Astrocyte of the spinal cord (primary cell): ENCODE data around the gene SPARCL1.

Source experiments
- DNase-seq: peaks from one replicate; pipeline ENCODE4 v3.0.0; 2011; ENCODE audit warnings: low read depth, low spot score
- H3K4me3 ChIP-seq: 2 replicates; pipeline ENCODE4 v1.5.1; 2011; ENCODE audit warnings: low read depth, mild to moderate bottlenecking, low read length, moderate library complexity
- in situ Hi-C: cut with HindIII; loops from 2 replicates; pipeline ENCODE4 v1.10.0; 2017; ENCODE audit warnings: low sequenced_read_pairs
- TF ChIP-seq, protein P1 (sequence below): IDR thresholded peaks from 2 replicates; pipeline ENCODE4 v1.5.1; 2012; ENCODE audit warnings: low read depth, mild to moderate bottlenecking, low read length, inconsistent platforms

Gene SPARCL1

DNA sequence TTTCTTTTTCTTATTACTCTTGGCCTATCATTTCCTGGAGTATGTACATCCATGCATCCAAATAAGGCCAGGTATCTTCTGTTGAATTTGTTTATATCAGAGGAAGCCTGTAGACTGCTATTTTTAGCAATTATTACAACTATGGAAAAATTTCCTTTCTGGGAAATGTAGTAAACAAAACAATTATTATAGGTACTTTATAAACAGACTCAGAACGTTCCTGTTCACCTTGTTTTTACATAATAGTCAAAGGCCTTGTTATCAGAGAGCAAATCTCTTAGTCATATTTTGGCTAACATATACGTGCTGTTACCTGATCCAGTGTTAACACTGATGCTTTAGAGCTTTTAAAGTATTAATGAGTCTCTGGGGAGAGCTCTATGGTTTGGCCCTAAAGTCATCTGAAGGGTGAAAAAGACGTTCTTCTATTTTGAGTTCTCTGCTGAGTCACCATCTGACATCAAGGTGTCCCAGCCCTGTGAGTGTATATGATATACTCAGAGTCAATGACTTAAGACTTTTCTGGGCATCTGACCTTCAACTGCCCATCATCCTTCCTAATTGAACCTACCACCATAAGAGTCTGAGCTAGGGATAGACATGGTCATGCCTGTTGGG is 7.3 kb downstream of the SPARCL1 start:
- no peak overlapping the region for H3K4me3 ChIP-seq
- TF ChIP-seq, protein P1, sequence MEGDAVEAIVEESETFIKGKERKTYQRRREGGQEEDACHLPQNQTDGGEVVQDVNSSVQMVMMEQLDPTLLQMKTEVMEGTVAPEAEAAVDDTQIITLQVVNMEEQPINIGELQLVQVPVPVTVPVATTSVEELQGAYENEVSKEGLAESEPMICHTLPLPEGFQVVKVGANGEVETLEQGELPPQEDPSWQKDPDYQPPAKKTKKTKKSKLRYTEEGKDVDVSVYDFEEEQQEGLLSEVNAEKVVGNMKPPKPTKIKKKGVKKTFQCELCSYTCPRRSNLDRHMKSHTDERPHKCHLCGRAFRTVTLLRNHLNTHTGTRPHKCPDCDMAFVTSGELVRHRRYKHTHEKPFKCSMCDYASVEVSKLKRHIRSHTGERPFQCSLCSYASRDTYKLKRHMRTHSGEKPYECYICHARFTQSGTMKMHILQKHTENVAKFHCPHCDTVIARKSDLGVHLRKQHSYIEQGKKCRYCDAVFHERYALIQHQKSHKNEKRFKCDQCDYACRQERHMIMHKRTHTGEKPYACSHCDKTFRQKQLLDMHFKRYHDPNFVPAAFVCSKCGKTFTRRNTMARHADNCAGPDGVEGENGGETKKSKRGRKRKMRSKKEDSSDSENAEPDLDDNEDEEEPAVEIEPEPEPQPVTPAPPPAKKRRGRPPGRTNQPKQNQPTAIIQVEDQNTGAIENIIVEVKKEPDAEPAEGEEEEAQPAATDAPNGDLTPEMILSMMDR = no peak
- in situ Hi-C loops = no loop called here
- DNase-seq = peak; percentile 57

DNA sequence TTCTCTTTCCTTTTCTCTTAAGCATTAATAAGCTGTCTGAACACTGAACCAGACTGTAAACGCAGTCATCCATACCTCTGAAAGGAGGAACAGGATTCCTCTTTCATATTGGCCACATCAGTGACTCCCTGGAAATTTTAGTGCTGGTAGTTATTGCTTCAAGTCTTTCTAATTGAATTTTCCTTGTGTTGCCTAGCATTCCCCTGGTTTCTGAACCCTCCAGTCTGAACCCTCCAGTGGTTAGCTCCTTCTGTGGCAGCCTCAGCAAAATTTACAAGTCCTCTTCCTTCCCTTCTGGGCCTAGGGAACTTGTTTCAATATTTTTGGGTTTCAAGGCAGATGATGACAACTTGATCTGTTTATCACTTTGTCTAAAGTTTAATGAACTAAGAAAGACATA is 7.9 kb downstream of the SPARCL1 start:
- no peak overlapping the region for H3K4me3 ChIP-seq
- in situ Hi-C loops = no loop called here
- no peak for DNase-seq
- TF ChIP-seq, protein P1 = no peak

DNA sequence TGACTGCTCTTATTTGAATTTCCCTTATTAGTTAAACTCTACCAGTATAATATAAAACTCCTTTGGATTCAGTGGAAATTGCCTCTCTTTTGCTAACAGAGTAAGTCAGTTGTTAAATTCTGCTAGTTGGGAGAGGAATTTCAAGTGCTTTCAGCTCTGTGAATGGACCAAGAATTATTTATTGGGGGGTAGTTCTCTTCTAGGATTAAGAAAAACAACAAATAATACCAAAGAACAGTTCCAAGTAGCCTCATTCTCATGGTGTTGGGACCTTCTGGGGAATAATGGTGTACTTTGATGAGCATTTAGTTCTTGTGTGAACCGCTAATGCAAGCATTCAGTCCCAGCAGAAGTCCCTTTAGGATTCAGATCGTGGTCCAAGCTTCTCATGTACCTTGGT is 11.6 kb downstream of the SPARCL1 start:
- no peak for DNase-seq
- in situ Hi-C loops = no loop called here
- no peak overlapping the region for H3K4me3 ChIP-seq
- TF ChIP-seq, protein P1 = no peak

DNA sequence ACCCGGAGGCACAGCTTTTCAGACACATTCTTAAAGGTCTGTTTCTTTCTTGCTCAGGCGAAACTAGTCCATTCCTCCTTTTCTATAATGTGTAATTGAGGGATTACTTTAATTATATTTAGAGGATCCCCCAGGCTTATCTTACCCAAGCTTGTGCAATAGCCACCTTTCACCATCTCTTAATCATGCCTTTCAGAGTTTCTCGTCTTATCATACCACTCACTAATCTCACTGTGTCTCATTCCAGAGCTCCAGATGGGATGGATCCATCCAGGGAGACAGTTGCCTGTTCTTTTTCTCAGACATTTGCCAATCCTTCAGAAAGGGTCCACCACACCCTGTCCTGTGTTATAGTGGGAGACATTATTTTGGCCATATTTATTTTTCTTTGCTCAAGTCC is 12.5 kb downstream of the SPARCL1 start:
- in situ Hi-C loops = no loop called here
- TF ChIP-seq, protein P1 = no peak
- DNase-seq = no peak
- no peak overlapping the region for H3K4me3 ChIP-seq

DNA sequence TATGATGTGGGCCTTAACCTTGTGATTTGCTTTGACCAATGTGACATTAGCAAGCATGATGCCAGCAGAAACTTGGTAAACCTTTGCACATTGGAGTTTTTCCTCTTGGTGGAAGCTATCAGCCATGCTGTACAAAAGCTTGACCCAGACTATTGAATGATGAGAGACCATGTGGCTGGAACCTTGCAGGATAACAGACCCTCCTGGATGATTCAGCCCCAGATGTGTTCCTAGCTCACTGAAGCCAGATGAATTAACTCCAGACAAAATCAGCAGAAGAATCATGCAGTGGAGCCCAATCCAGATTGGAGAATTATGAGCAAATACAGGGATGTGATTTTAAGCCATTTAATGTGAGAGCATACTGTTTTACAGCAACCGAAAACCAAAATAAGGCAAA is 16.8 kb downstream of the SPARCL1 start:
- no peak for DNase-seq
- H3K4me3 ChIP-seq = no peak overlapping the region
- TF ChIP-seq, protein P1 = no peak
- in situ Hi-C loops = no loop called here

DNA sequence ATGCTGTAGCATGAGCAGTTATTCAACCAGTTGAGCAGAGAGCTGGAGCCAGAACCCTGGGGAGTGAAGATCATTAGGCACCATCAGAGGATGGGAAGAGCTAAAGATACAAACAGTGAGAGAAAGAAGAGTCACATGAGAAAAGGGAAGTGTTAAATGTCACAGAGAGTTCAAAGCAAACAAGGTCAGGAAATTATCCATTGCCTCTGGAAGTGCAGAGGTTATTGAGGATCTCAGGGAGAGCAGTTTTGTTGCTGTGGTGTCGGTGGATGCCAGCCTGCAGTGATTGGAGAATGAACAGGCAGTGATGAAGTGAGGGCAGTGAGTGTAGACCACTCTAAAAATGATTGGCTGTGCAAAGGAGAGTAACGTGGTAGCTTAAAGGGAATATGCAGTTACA is 17.7 kb downstream of the SPARCL1 start:
- TF ChIP-seq, protein P1 = no peak
- in situ Hi-C loops = no loop called here
- no peak for DNase-seq
- no peak overlapping the region for H3K4me3 ChIP-seq

DNA sequence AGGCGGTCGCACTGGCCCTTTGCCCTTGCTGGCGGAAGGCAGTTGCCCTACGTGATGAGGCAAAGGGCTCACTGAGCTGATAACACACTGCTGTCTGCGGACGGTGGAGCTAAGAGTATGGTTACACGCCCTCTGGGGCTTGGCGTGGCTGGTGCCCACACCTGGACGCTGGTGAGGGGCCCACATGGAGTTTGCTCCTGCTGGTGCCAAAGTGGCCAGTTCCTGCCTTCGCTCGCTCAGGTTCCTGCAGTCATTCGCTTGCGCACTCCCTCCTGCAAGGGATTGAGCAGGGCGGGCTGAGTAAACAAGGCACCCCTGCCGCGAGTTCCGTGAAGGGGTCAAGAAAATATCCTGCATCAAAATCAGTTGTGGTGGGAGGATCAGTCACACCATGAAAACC is 18.4 kb downstream of the SPARCL1 start:
- TF ChIP-seq, protein P1 = no peak
- DNase-seq = no peak
- in situ Hi-C loops = no loop called here
- H3K4me3 ChIP-seq = no peak overlapping the region
